ENCODE measurements around the gene TPGS1. TPM values are rescaled to one million over a fixed set of nuclear protein-coding genes. Genes with fewer than 3 reads are reported as not detected.

TPGS1 gene
- total and polyA plus RNA-seq, 2 donors from 2014 or later: 17.9 to 23.1 TPM

- FAIRE-seq (no peak), DNase-seq (no peak)
- TF ChIP-seq CTCF (IDR thresholded peaks at IDR 0.05; ENCODE audit: borderline replicate concordance, extremely low read depth, insufficient read depth): no peak
- H3K27ac ChIP-seq (ENCODE audit: low read depth in 2 of 2, low read length in 2 of 2): no peak overlapping the region
- no peak overlapping the region for H3K4me3 ChIP-seq (ENCODE audit: low read length in 3 of 3)
- no peaks in the 10 kb centered on the region for H3K36me3 ChIP-seq (ENCODE audit: control insufficient read depth in 2 of 3, insufficient read depth in 3 of 3, low read length in 3 of 3)
- intact Hi-C loops (cut with DNase I): no loop called here
- H3K27me3 ChIP-seq (ENCODE audit: control insufficient read depth, insufficient read depth, low read length): no peaks in the 10 kb centered on the region
- no peaks in the 10 kb centered on the region for H3K4me1 ChIP-seq (ENCODE audit: control insufficient read depth in 2 of 3, insufficient read depth in 2 of 3, low read depth in 1 of 3, low read length in 3 of 3)
- H3K9me3 ChIP-seq (ENCODE audit: control insufficient read depth in 2 of 3, insufficient read depth in 1 of 3, low read length in 3 of 3): no peaks in the 10 kb centered on the region
- H3K9ac ChIP-seq (ENCODE audit: low read length in 3 of 3): no peak overlapping the region
Measured at GRCh38 chr19:465056-465816, 42.1 kb upstream of the TPGS1 start.

DNA sequence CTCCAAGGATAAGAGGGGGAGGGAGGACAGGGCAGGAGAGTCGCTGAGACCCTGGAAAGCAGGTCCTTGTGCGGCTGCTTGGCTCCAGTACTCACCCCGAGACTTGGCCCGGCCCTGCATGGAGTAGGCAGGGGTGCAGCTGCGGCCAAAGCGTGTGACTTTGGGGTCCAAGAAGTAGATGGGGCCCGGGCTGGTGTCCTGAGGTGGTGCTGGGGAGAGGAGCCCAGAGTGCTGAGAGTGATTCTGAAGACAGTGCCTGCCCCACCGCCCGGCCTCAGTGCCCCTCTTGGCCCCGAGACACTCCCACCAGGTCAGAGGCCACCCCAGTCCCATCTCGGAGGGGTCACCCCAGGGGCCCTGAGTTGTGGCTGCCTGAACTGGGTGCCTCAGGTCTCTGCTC is 39.7 kb upstream of the TPGS1 start:
- Histone ChIP-seq H3K36me3 (ENCODE audit: control insufficient read depth in 2 of 3, insufficient read depth in 3 of 3, low read length in 3 of 3) (no peaks in the 10 kb centered on the region), H3K27ac (ENCODE audit: low read depth in 2 of 2, low read length in 2 of 2) (no peak overlapping the region), H3K9me3 (ENCODE audit: control insufficient read depth in 2 of 3, insufficient read depth in 1 of 3, low read length in 3 of 3) (no peaks in the 10 kb centered on the region), H3K27me3 (ENCODE audit: control insufficient read depth, insufficient read depth, low read length) (no peaks in the 10 kb centered on the region), H3K4me3 (ENCODE audit: low read length in 3 of 3) (no peak overlapping the region), H3K9ac (ENCODE audit: low read length in 3 of 3) (no peak overlapping the region), H3K4me1 (ENCODE audit: control insufficient read depth in 2 of 3, insufficient read depth in 2 of 3, low read depth in 1 of 3, low read length in 3 of 3) (no peaks in the 10 kb centered on the region)
- intact Hi-C loops (cut with DNase I): no loop called here
- no peak for TF ChIP-seq CTCF (IDR thresholded peaks at IDR 0.05; ENCODE audit: borderline replicate concordance, extremely low read depth, insufficient read depth)
- no peak for FAIRE-seq
- DNase-seq: no peak

- no peaks in the 10 kb centered on the region for H3K27me3 ChIP-seq (ENCODE audit: control insufficient read depth, insufficient read depth, low read length)
- H3K27ac ChIP-seq (ENCODE audit: low read depth in 2 of 2, low read length in 2 of 2): no peak overlapping the region
- no peak for TF ChIP-seq CTCF (IDR thresholded peaks at IDR 0.05; ENCODE audit: borderline replicate concordance, extremely low read depth, insufficient read depth)
- intact Hi-C loops (cut with DNase I): no loop called here
- H3K9ac ChIP-seq (ENCODE audit: low read length in 3 of 3): no peak overlapping the region
- H3K9me3 ChIP-seq (ENCODE audit: control insufficient read depth in 2 of 3, insufficient read depth in 1 of 3, low read length in 3 of 3): no peaks in the 10 kb centered on the region
- DNase-seq (no peak), FAIRE-seq (no peak)
- no peaks in the 10 kb centered on the region for H3K36me3 ChIP-seq (ENCODE audit: control insufficient read depth in 2 of 3, insufficient read depth in 3 of 3, low read length in 3 of 3)
- no peaks in the 10 kb centered on the region for H3K4me1 ChIP-seq (ENCODE audit: control insufficient read depth in 2 of 3, insufficient read depth in 2 of 3, low read depth in 1 of 3, low read length in 3 of 3)
- no peak overlapping the region for H3K4me3 ChIP-seq (ENCODE audit: low read length in 3 of 3)
Measured at GRCh38 chr19:468587-469256, 38.6 kb upstream of the TPGS1 start.

Measured in kidney (tissue), 14 donors.